Measurements from ENCODE around the gene GBA2. TPM values are rescaled to one million over a fixed set of nuclear protein-coding genes. Genes with fewer than 3 reads are reported as not detected.

GBA2 gene
- total RNA-seq, 1 donor from 2014 or later, result 69.8 TPM

GRCh38 chr9:35741740-35742139 is 7.3 kb downstream of the GBA2 start:
- no peak overlapping the region for H3K27ac Mint-ChIP-seq (ENCODE audit: unreplicated experiment)
- H3K9me3 Mint-ChIP-seq (ENCODE audit: unreplicated experiment), result no peaks in the 10 kb centered on the region
- H3K36me3 Mint-ChIP-seq (ENCODE audit: unreplicated experiment), result peaks cover 55% of the 10 kb centered on the region
- peaks cover 18% of the 10 kb centered on the region for H3K4me1 Mint-ChIP-seq (ENCODE audit: unreplicated experiment)
- H3K4me3 Mint-ChIP-seq (ENCODE audit: unreplicated experiment), result no peak overlapping the region
- H3K27me3 Mint-ChIP-seq (ENCODE audit: unreplicated experiment), result no peaks in the 10 kb centered on the region
- DNase-seq (ENCODE audit: extremely low spot score, unreplicated experiment), result no peak
- TF ChIP-seq CTCF (IDR thresholded peaks at IDR 0.05), result no peak

- Mint-ChIP-seq H3K27me3 (ENCODE audit: unreplicated experiment) (no peaks in the 10 kb centered on the region), H3K4me3 (ENCODE audit: unreplicated experiment) (no peak overlapping the region), H3K9me3 (ENCODE audit: unreplicated experiment) (no peaks in the 10 kb centered on the region), H3K4me1 (ENCODE audit: unreplicated experiment) (peaks cover 13% of the 10 kb centered on the region), H3K27ac (ENCODE audit: unreplicated experiment) (no peak overlapping the region), H3K36me3 (ENCODE audit: unreplicated experiment) (peaks cover 56% of the 10 kb centered on the region)
- TF ChIP-seq CTCF (IDR thresholded peaks at IDR 0.05), result no peak
- no peak for DNase-seq (ENCODE audit: extremely low spot score, unreplicated experiment)
These were observed 8.8 kb downstream of the GBA2 start for GRCh38 chr9:35740243-35740642.

- Mint-ChIP-seq H3K4me1 (ENCODE audit: unreplicated experiment) (peaks cover 18% of the 10 kb centered on the region), H3K36me3 (ENCODE audit: unreplicated experiment) (peaks cover 55% of the 10 kb centered on the region), H3K9me3 (ENCODE audit: unreplicated experiment) (no peaks in the 10 kb centered on the region), H3K27ac (ENCODE audit: unreplicated experiment) (no peak overlapping the region), H3K4me3 (ENCODE audit: unreplicated experiment) (no peak overlapping the region), H3K27me3 (ENCODE audit: unreplicated experiment) (no peaks in the 10 kb centered on the region)
- no peak for DNase-seq (ENCODE audit: extremely low spot score, unreplicated experiment)
- TF ChIP-seq CTCF (IDR thresholded peaks at IDR 0.05), result no peak
These were observed 10.1 kb downstream of the GBA2 start for GRCh38 chr9:35738924-35739323.

GRCh38 chr9:35738186-35738585 is 10.8 kb downstream of the GBA2 start:
- Mint-ChIP-seq H3K9me3 (ENCODE audit: unreplicated experiment) (no peaks in the 10 kb centered on the region), H3K36me3 (ENCODE audit: unreplicated experiment) (peaks cover 47% of the 10 kb centered on the region)
- TF ChIP-seq CTCF (IDR thresholded peaks at IDR 0.05), result no peak

GRCh38 chr9:35737143-35737542 is 11.9 kb downstream of the GBA2 start:
- H3K36me3 Mint-ChIP-seq (ENCODE audit: unreplicated experiment), result peaks cover 40% of the 10 kb centered on the region
- H3K27me3 Mint-ChIP-seq (ENCODE audit: unreplicated experiment), result no peaks in the 10 kb centered on the region
- H3K27ac Mint-ChIP-seq (ENCODE audit: unreplicated experiment), result peak overlapping the region; percentile 5
- no peak for TF ChIP-seq CTCF (IDR thresholded peaks at IDR 0.05)
- no peak overlapping the region for H3K4me3 Mint-ChIP-seq (ENCODE audit: unreplicated experiment)
- H3K9me3 Mint-ChIP-seq (ENCODE audit: unreplicated experiment), result no peaks in the 10 kb centered on the region
- DNase-seq (ENCODE audit: extremely low spot score, unreplicated experiment), result no peak
- peaks cover 29% of the 10 kb centered on the region for H3K4me1 Mint-ChIP-seq (ENCODE audit: unreplicated experiment)

More at GRCh38 chr9:35738186-35738585, 10.8 kb downstream of the GBA2 start:
- peaks cover 25% of the 10 kb centered on the region for H3K4me1 Mint-ChIP-seq (ENCODE audit: unreplicated experiment)
- no peaks in the 10 kb centered on the region for H3K27me3 Mint-ChIP-seq (ENCODE audit: unreplicated experiment)
- peak overlapping the region; percentile 38 for H3K27ac Mint-ChIP-seq (ENCODE audit: unreplicated experiment)
- no peak overlapping the region for H3K4me3 Mint-ChIP-seq (ENCODE audit: unreplicated experiment)
- DNase-seq (ENCODE audit: extremely low spot score, unreplicated experiment), result no peak
